Breast epithelium (tissue), 3 donors: ENCODE results near the gene ATG2B.

Experiments used
- POLR2A ChIP-seq: fragments of 450-650 bp; IDR thresholded peaks from one replicate; pipeline ENCODE4 v1.6.1; 2016; ENCODE audit warnings: antibody characterized with exemption, mild to moderate bottlenecking, moderate library complexity
- POLR2AphosphoS5 ChIP-seq, 3 donors: sonication (generic); formaldehyde crosslinking; IDR thresholded peaks; one replicate each; pipeline ENCODE4 v1.6.1; 2017; ENCODE audit warnings: antibody characterized with exemption in 3 of 3
- TF ChIP-seq, protein P1 (sequence below), 3 donors: fragments of 450-650 bp; IDR thresholded peaks; one replicate each; pipeline ENCODE4 v1.5.1; 2016 to 2017; ENCODE audit warnings: antibody characterized with exemption in 3 of 3, mild to moderate bottlenecking in 3 of 3, moderate library complexity in 3 of 3

DNA sequence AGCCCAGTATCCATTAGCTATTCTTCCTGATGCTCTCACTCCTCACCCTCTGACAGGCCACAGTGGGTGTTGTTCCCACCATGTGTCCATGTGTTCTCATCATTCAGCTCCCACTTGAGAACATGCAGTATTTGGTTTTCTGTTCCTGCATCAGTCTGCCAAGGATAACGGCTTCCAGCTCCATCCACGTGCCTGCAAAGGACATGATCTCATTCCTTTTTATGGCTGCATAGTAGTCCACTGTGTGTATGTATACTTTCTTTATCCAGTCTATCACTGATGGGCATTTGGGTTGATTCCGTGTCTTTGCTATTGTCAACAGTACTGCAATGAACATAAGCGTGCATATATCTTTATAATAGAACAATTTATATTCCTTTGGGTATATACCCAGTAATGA, 8.9 kb downstream of the ATG2B start:
- TF ChIP-seq, protein P1, sequence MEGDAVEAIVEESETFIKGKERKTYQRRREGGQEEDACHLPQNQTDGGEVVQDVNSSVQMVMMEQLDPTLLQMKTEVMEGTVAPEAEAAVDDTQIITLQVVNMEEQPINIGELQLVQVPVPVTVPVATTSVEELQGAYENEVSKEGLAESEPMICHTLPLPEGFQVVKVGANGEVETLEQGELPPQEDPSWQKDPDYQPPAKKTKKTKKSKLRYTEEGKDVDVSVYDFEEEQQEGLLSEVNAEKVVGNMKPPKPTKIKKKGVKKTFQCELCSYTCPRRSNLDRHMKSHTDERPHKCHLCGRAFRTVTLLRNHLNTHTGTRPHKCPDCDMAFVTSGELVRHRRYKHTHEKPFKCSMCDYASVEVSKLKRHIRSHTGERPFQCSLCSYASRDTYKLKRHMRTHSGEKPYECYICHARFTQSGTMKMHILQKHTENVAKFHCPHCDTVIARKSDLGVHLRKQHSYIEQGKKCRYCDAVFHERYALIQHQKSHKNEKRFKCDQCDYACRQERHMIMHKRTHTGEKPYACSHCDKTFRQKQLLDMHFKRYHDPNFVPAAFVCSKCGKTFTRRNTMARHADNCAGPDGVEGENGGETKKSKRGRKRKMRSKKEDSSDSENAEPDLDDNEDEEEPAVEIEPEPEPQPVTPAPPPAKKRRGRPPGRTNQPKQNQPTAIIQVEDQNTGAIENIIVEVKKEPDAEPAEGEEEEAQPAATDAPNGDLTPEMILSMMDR (IDR thresholded peaks at IDR 0.05) = no peak
- TF ChIP-seq POLR2AphosphoS5 (IDR thresholded peaks at IDR 0.05) (no peak), POLR2A (no peak)
